GM18868 (cell line): ENCODE results near the gene SSC5D.
"Not testable (repeated sequence)": the region's sequence is repeated elsewhere in the genome, so short reads cannot be mapped to it uniquely, and the experiment has no call there.

Source experiments
- ATAC-seq: cut with Tn5 transposase; IDR thresholded peaks from one replicate; pipeline ENCODE4 v1.9.1; 2021; ENCODE audit warnings: mild to moderate bottlenecking, moderate library complexity; ENCODE audit not compliant: unreplicated experiment

SSC5D gene

GRCh38 chr19:55486043-55486970 is 1.9 kb upstream of the SSC5D start:
- ATAC-seq = no peak

- no peak for ATAC-seq
These were observed 989 bp upstream of the SSC5D start for GRCh38 chr19:55486971-55487923.

- no peak for ATAC-seq
These were observed 912 bp downstream of the SSC5D start for GRCh38 chr19:55488986-55489710.

- no peak for ATAC-seq
These were observed 1.7 kb downstream of the SSC5D start for GRCh38 chr19:55489711-55490477.

- ATAC-seq = no peak
These were observed 2.5 kb downstream of the SSC5D start for GRCh38 chr19:55490478-55491432.

GRCh38 chr19:55491546-55492360 is 3.5 kb downstream of the SSC5D start:
- ATAC-seq = no peak

- ATAC-seq = no peak
These were observed 4.2 kb downstream of the SSC5D start for GRCh38 chr19:55492362-55492944.

GRCh38 chr19:55493052-55493644 is 4.9 kb downstream of the SSC5D start:
- no peak for ATAC-seq

- no peak for ATAC-seq
These were observed 5.5 kb downstream of the SSC5D start for GRCh38 chr19:55493645-55494171.

- no peak for ATAC-seq
These were observed 6.0 kb downstream of the SSC5D start for GRCh38 chr19:55494172-55494761.

GRCh38 chr19:55495646-55496349 is 7.6 kb downstream of the SSC5D start:
- no peak for ATAC-seq

- ATAC-seq = not testable (repeated sequence)
These were observed 8.6 kb downstream of the SSC5D start for GRCh38 chr19:55496820-55497219.

GRCh38 chr19:55497763-55498162 is 9.5 kb downstream of the SSC5D start:
- ATAC-seq = no peak

GRCh38 chr19:55498246-55498840 is 10.1 kb downstream of the SSC5D start:
- ATAC-seq = no peak

GRCh38 chr19:55500368-55500952 is 12.2 kb downstream of the SSC5D start:
- no peak for ATAC-seq
